MM.1S (cell line): ENCODE data around the gene BEND2.

Experiments
- DNase-seq: peaks from one replicate; pipeline ENCODE4 v3.0.0-alpha.2; 2015
- H2AFZ ChIP-seq: fragments of 300-600 bp; sonication (generic); 2 replicates; pipeline ENCODE4 v1.6.0; 2016; ENCODE audit warnings: antibody characterized with exemption, low read length
- H3F3A ChIP-seq: fragments of 300-600 bp; sonication (generic); 2 replicates; pipeline ENCODE4 v1.6.1; 2016; ENCODE audit warnings: mild to moderate bottlenecking, antibody characterized with exemption, low read length, moderate library complexity, mixed read lengths; ENCODE audit not compliant: insufficient read depth
- H3K27ac ChIP-seq: fragments of 300-600 bp; sonication (generic); 2 replicates; pipeline ENCODE4 v1.5.1; 2016; ENCODE audit warnings: mild to moderate bottlenecking, low read length
- H3K27me3 ChIP-seq: fragments of 300-600 bp; sonication (generic); replicated peaks from 2 replicates; pipeline ENCODE4 v1.6.0; 2016; ENCODE audit warnings: low read length; ENCODE audit not compliant: insufficient read depth
- H3K36me3 ChIP-seq: fragments of 300-600 bp; sonication (generic); replicated peaks from 2 replicates; pipeline ENCODE4 v1.6.1; 2016; ENCODE audit warnings: mild to moderate bottlenecking, low read length, mixed read lengths; ENCODE audit not compliant: insufficient read depth
- H3K4me1 ChIP-seq: fragments of 300-600 bp; sonication (generic); 2 replicates; pipeline ENCODE4 v1.6.1; 2016; ENCODE audit warnings: low read length, mixed read lengths
- H3K4me2 ChIP-seq: fragments of 300-600 bp; sonication (generic); 2 replicates; pipeline ENCODE4 v1.6.0; 2016; ENCODE audit warnings: low read depth, low read length
- H3K4me3 ChIP-seq: fragments of 300-600 bp; sonication (generic); 2 replicates; pipeline ENCODE4 v1.5.1; 2016; ENCODE audit warnings: low read length, mixed read lengths
- H3K79me2 ChIP-seq: fragments of 300-600 bp; sonication (generic); 2 replicates; pipeline ENCODE4 v1.6.1; 2016; ENCODE audit warnings: mixed run types, low read length, mixed read lengths
- H3K9ac ChIP-seq: fragments of 300-600 bp; sonication (generic); 2 replicates; pipeline ENCODE4 v1.6.1; 2016; ENCODE audit warnings: low read length, mixed read lengths
- H3K9me2 ChIP-seq: fragments of 300-600 bp; sonication (generic); replicated peaks from 2 replicates; pipeline ENCODE4 v1.6.1; 2016; ENCODE audit warnings: mild to moderate bottlenecking, low read length, mixed read lengths; ENCODE audit not compliant: insufficient read depth
- H3K9me3 ChIP-seq: fragments of 300-600 bp; sonication (generic); replicated peaks from 2 replicates; pipeline ENCODE4 v1.6.1; 2016; ENCODE audit warnings: mild to moderate bottlenecking, low read length, mixed read lengths; ENCODE audit not compliant: insufficient read depth
- H4K20me1 ChIP-seq: fragments of 300-600 bp; sonication (generic); 2 replicates; pipeline ENCODE4 v1.6.1; 2016; ENCODE audit warnings: mild to moderate bottlenecking, low read length, moderate library complexity, mixed read lengths; ENCODE audit not compliant: insufficient read depth
- EZH2 ChIP-seq: fragments of 300-600 bp; sonication (generic); optimal IDR thresholded peaks from 2 replicates; pipeline ENCODE3; 2017; ENCODE audit warnings: low read depth, mild to moderate bottlenecking, antibody characterized with exemption, low read length, mixed read lengths
- EZH2phosphoT487 ChIP-seq: fragments of 300-600 bp; sonication (generic); IDR thresholded peaks from 2 replicates; pipeline ENCODE4 v1.6.1; 2018; ENCODE audit warnings: antibody characterized with exemption, low read length
- TF ChIP-seq, protein P1 (sequence below): fragments of 300-600 bp; sonication (generic); IDR thresholded peaks from 2 replicates; pipeline ENCODE4 v1.5.1; 2016; ENCODE audit warnings: antibody characterized with exemption, low read length, mixed read lengths

BEND2 gene

DNA sequence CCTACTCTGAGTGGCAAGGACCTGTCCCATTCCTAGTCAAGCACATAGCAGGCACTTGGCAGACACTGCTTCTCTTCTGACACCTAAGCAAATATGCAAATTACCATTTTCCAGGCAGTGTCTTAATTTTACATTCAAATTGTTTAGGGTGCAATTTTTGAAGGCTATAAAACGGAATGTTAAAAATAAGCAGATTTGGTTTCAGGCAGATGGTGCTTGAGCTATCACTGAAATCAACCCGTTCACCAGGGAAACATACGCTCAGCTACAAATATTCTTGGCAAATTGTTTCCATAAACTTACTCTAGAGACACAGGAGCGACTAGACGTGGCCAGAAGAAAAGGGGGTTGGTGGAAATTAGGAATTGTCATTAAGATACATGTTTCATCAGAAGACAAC lies 45.7 kb downstream of the BEND2 start:
- H3K27me3 ChIP-seq: no peaks in the 10 kb centered on the region
- H2AFZ ChIP-seq: no peak overlapping the region
- H3K4me3 ChIP-seq: no peak overlapping the region
- no peak overlapping the region for H3K4me2 ChIP-seq
- H3K9me3 ChIP-seq: no peaks in the 10 kb centered on the region
- H4K20me1 ChIP-seq: no peaks in the 10 kb centered on the region
- DNase-seq: no peak
- no peaks in the 10 kb centered on the region for H3F3A ChIP-seq
- TF ChIP-seq EZH2phosphoT487 (no peak), EZH2 (no peak)
- TF ChIP-seq, protein P1, sequence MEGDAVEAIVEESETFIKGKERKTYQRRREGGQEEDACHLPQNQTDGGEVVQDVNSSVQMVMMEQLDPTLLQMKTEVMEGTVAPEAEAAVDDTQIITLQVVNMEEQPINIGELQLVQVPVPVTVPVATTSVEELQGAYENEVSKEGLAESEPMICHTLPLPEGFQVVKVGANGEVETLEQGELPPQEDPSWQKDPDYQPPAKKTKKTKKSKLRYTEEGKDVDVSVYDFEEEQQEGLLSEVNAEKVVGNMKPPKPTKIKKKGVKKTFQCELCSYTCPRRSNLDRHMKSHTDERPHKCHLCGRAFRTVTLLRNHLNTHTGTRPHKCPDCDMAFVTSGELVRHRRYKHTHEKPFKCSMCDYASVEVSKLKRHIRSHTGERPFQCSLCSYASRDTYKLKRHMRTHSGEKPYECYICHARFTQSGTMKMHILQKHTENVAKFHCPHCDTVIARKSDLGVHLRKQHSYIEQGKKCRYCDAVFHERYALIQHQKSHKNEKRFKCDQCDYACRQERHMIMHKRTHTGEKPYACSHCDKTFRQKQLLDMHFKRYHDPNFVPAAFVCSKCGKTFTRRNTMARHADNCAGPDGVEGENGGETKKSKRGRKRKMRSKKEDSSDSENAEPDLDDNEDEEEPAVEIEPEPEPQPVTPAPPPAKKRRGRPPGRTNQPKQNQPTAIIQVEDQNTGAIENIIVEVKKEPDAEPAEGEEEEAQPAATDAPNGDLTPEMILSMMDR: no peak
- no peaks in the 10 kb centered on the region for H3K36me3 ChIP-seq
- H3K9me2 ChIP-seq: no peaks in the 10 kb centered on the region
- H3K27ac ChIP-seq: no peak overlapping the region
- no peaks in the 10 kb centered on the region for H3K79me2 ChIP-seq
- no peak overlapping the region for H3K9ac ChIP-seq
- no peaks in the 10 kb centered on the region for H3K4me1 ChIP-seq

DNA sequence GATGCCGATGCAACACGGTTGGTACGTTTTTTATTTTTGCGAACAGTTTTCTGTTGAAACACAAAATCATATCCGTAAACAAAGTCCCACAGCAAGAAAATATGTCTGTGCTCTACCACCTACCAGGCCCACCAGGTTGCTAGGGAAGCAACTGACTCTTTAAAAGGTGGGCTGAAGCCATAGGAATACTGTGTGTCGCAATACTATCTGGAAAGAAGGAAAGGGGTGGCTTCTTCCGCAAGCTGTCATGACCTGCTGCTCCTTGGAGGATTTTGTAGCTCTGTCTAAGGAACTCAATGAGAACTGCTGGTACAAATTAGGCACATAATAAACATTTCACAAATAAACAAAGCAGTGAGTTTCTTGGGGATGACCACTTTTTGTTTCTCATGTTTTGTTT lies 46.5 kb downstream of the BEND2 start:
- no peaks in the 10 kb centered on the region for H3K79me2 ChIP-seq
- H2AFZ ChIP-seq: no peak overlapping the region
- H3K9ac ChIP-seq: no peak overlapping the region
- DNase-seq: no peak
- H3K27ac ChIP-seq: no peak overlapping the region
- no peak overlapping the region for H3K4me2 ChIP-seq
- no peaks in the 10 kb centered on the region for H3K9me3 ChIP-seq
- H3K36me3 ChIP-seq: no peaks in the 10 kb centered on the region
- H3K27me3 ChIP-seq: no peaks in the 10 kb centered on the region
- H3K9me2 ChIP-seq: no peaks in the 10 kb centered on the region
- no peak overlapping the region for H3K4me3 ChIP-seq
- H3K4me1 ChIP-seq: no peaks in the 10 kb centered on the region
- H4K20me1 ChIP-seq: no peaks in the 10 kb centered on the region
- no peak for TF ChIP-seq EZH2phosphoT487
- TF ChIP-seq EZH2: no peak
- TF ChIP-seq, protein P1: no peak
- no peaks in the 10 kb centered on the region for H3F3A ChIP-seq

DNA sequence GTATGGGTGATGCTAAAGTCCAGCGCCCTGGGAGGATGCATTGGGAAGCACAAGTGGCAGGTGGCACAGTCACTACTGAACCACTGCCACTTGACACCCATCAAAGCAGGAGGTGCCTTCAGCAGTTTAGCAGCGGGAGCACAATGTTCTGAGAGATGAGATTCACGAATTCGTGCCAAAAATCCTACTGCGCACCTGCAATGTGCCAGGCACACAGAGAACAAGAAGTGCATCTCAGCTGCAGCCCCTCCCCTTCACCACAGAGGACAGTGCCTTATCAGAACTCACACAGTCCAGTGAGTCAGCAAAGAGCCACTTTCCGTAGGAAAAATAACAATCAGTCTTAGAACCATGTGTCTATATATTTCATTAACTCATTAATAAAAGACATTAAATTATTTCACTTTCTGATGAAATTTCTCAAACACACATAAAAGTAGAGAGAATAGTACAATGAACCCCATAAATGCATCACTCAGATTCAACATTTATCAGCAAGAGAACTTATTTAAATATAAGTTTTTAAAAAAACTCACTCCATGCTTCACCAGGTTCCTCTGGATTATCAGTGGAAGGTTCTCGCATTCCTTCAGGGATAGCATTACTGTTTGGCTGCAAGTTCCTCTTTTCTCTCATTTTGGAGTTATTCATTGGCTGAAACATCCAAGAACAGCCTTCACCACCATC lies 47.0 kb downstream of the BEND2 start:
- H3K9me2 ChIP-seq: no peaks in the 10 kb centered on the region
- TF ChIP-seq EZH2phosphoT487 (no peak), EZH2 (no peak)
- TF ChIP-seq, protein P1: no peak
- no peaks in the 10 kb centered on the region for H3K27me3 ChIP-seq
- H3K4me1 ChIP-seq: no peaks in the 10 kb centered on the region
- no peak overlapping the region for H3K4me3 ChIP-seq
- no peaks in the 10 kb centered on the region for H3K36me3 ChIP-seq
- no peaks in the 10 kb centered on the region for H4K20me1 ChIP-seq
- no peak overlapping the region for H3K9ac ChIP-seq
- H3K4me2 ChIP-seq: no peak overlapping the region
- H3F3A ChIP-seq: no peaks in the 10 kb centered on the region
- no peaks in the 10 kb centered on the region for H3K79me2 ChIP-seq
- H3K27ac ChIP-seq: no peak overlapping the region
- DNase-seq: no peak
- no peak overlapping the region for H2AFZ ChIP-seq
- no peaks in the 10 kb centered on the region for H3K9me3 ChIP-seq
